Spleen (tissue), 7 donors: ENCODE measurements around the gene ZNF99.

ENCODE experiments used
- POLR2A ChIP-seq, 3 donors: fragments of 450-650 bp; IDR thresholded peaks; one replicate each; pipeline ENCODE4 v1.5.1; 2017; ENCODE audit warnings: antibody characterized with exemption in 3 of 3, mild to moderate bottlenecking in 1 of 3
- POLR2AphosphoS5 ChIP-seq, 3 donors: sonication (generic); formaldehyde crosslinking; IDR thresholded peaks; one replicate each; pipeline ENCODE4 v1.5.1; 2017; ENCODE audit warnings: antibody characterized with exemption in 3 of 3
- TF ChIP-seq, protein P1 (sequence below), 11 experiments: fragments of 200-600 bp in 7 of 11; fragments of 450-650 bp in 4 of 11; sonication (generic) in 4 of 11; IDR thresholded peaks in 8 of 11; conservative IDR thresholded peaks in 3 of 11; 1 replicate in 7 of 11; 2 replicates in 4 of 11; pipeline versions ENCODE4 v1.4.0 to v1.8.0; 2016 to 2021; ENCODE audit warnings: antibody characterized with exemption in 11 of 11, inconsistent platforms in 4 of 11, mild to moderate bottlenecking in 1 of 11
- donor health status: DM: no; HTN: no; CAD: no; lungs with moderate emphysema.
- donor health status: DM: no; HTN: no; CAD: no.
- donor health status: DM: no; HTN: no; CAD: no.

DNA sequence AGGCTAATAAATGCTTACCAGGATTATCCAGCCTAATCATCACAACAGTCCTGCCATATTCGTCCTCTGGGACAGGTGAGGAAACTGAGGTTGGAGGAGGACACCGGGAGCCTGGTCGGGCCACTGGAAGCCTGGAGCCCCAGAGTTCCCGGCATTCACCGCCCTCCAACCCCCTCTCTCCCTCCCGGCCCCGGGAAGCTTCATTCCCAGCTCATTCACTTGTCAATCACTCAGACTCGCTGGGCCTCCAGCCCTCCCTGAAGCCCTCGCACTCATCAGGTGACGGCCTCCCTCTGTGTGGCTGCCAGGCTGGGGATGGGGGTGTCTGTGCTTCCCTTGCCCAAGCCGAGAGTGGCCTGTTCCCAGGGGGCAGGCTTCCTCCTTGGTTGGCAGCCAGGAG, 22.5 kb upstream of the ZNF99 start:
- TF ChIP-seq, protein P1, sequence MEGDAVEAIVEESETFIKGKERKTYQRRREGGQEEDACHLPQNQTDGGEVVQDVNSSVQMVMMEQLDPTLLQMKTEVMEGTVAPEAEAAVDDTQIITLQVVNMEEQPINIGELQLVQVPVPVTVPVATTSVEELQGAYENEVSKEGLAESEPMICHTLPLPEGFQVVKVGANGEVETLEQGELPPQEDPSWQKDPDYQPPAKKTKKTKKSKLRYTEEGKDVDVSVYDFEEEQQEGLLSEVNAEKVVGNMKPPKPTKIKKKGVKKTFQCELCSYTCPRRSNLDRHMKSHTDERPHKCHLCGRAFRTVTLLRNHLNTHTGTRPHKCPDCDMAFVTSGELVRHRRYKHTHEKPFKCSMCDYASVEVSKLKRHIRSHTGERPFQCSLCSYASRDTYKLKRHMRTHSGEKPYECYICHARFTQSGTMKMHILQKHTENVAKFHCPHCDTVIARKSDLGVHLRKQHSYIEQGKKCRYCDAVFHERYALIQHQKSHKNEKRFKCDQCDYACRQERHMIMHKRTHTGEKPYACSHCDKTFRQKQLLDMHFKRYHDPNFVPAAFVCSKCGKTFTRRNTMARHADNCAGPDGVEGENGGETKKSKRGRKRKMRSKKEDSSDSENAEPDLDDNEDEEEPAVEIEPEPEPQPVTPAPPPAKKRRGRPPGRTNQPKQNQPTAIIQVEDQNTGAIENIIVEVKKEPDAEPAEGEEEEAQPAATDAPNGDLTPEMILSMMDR (IDR thresholded peaks at IDR 0.05 in 8 of 11, conservative IDR thresholded peaks at IDR 0.05 in 3 of 11), result no peak
- TF ChIP-seq POLR2A (IDR thresholded peaks at IDR 0.05) (no peak), POLR2AphosphoS5 (IDR thresholded peaks at IDR 0.05) (no peak)
